IMR-90 (cell line): ENCODE results near the gene RALGPS1. TPM values are rescaled to one million over a fixed set of nuclear protein-coding genes. Genes with fewer than 3 reads are reported as not detected.

ENCODE experiments used
- ATAC-seq: fragments of 200-7000 bp; cut with Tn5 transposase; 2 replicates; pipeline ENCODE4 v1.9.1; 2020; ENCODE audit warnings: low read depth, mild to moderate bottlenecking, moderate library complexity
- BruUV-seq: library from RNA; stranded (reverse); fragments of 400-500 nt; replicated peaks from 2 replicates; lab custom pipeline; 2021; lab: Mats Ljungman, UMichigan
- CTCF ChIA-PET: fragments of 300-600 bp; formaldehyde crosslinking; extraction: SDS; loops from one replicate; lab custom pipeline; 2021; ENCODE audit warnings: antibody characterized with exemption; lab: Yijun Ruan, JAX
- POLR2A ChIA-PET: fragments of 300-600 bp; sonication (Branson Sonifier 250); formaldehyde crosslinking; loops from one replicate; lab custom pipeline; 2022; ENCODE audit warnings: antibody characterized with exemption; ENCODE audit not compliant: unreplicated experiment; lab: Charles Lee
- DNase-seq: peaks from one replicate; pipeline ENCODE4 v3.0.0; 2013
- H2AFZ ChIP-seq: replicated peaks from 2 replicates; pipeline ENCODE3; 2013; ENCODE audit warnings: low read length, mild to moderate bottlenecking; ENCODE audit not compliant: poor library complexity
- H2AK5ac ChIP-seq: 2 replicates; pipeline ENCODE4 v1.6.1; 2013; ENCODE audit warnings: low read depth, low read length, inconsistent platforms
- H2AK9ac ChIP-seq: replicated peaks from 2 replicates; pipeline ENCODE3; 2013; ENCODE audit warnings: mild to moderate bottlenecking, low read depth, low read length, moderate library complexity; ENCODE audit not compliant: poor library complexity
- H2BK120ac ChIP-seq: 2 replicates; pipeline ENCODE4 v1.6.1; 2013; ENCODE audit warnings: low read depth, low read length, inconsistent platforms
- H2BK15ac ChIP-seq: 3 replicates; pipeline ENCODE4 v1.6.1; 2013; ENCODE audit warnings: low read depth, low read length, inconsistent platforms
- H2BK20ac ChIP-seq: 2 replicates; pipeline ENCODE4 v1.6.1; 2013; ENCODE audit warnings: low read depth, mild to moderate bottlenecking, inconsistent platforms, low read length, moderate library complexity
- H2BK5ac ChIP-seq: 2 replicates; pipeline ENCODE4 v1.6.1; 2013; ENCODE audit warnings: mild to moderate bottlenecking, low read depth, low read length, inconsistent platforms; ENCODE audit not compliant: poor library complexity, severe bottlenecking
- H3K14ac ChIP-seq: replicated peaks from 2 replicates; pipeline ENCODE4 v1.6.1; 2013; ENCODE audit warnings: low read depth, low read length, inconsistent platforms
- H3K18ac ChIP-seq: 2 replicates; pipeline ENCODE4 v1.6.1; 2013; ENCODE audit warnings: low read depth, low read length, control low read depth
- H3K23ac ChIP-seq: 2 replicates; pipeline ENCODE4 v1.6.1; 2013; ENCODE audit warnings: low read depth, low read length, inconsistent platforms
- H3K27ac ChIP-seq: 2 replicates; pipeline ENCODE4 v1.5.1; 2013; ENCODE audit warnings: mild to moderate bottlenecking, control low read depth, low read length; ENCODE audit not compliant: insufficient read depth
- H3K27me3 ChIP-seq: 2 replicates; pipeline ENCODE4 v1.6.1; 2013; ENCODE audit warnings: low read length; ENCODE audit not compliant: control insufficient read depth, insufficient read depth
- H3K36me3 ChIP-seq: 2 replicates; pipeline ENCODE4 v1.6.1; 2013; ENCODE audit warnings: low read length, mixed read lengths; ENCODE audit not compliant: control insufficient read depth, insufficient read depth
- H3K4ac ChIP-seq: 2 replicates; pipeline ENCODE4 v1.6.1; 2013; ENCODE audit warnings: low read depth, low read length, inconsistent platforms
- H3K4me1 ChIP-seq: 2 replicates; pipeline ENCODE4 v1.6.1; 2013; ENCODE audit warnings: low read length, mixed read lengths; ENCODE audit not compliant: control insufficient read depth, insufficient read depth
- H3K4me2 ChIP-seq: 2 replicates; pipeline ENCODE4 v1.6.1; 2013; ENCODE audit warnings: low read depth, mild to moderate bottlenecking, control low read depth, low read length, moderate library complexity
- H3K4me3 ChIP-seq: 2 replicates; pipeline ENCODE4 v1.5.1; 2013; ENCODE audit warnings: low read depth, mild to moderate bottlenecking, control low read depth, low read length, moderate library complexity; ENCODE audit not compliant: insufficient read depth
- H3K56ac ChIP-seq: 2 replicates; pipeline ENCODE4 v1.6.1; 2013; ENCODE audit warnings: low read length, inconsistent platforms; ENCODE audit not compliant: insufficient read depth; ENCODE audit errors: extremely low read depth
- H3K79me1 ChIP-seq, 2 experiments: 2 replicates each; pipeline ENCODE4 v1.6.1; 2013; ENCODE audit warnings: low read length in 2 of 2, inconsistent platforms in 1 of 2, low read depth in 1 of 2
- H3K9ac ChIP-seq: 2 replicates; pipeline ENCODE4 v1.6.1; 2013; ENCODE audit warnings: low read depth, low read length, control low read depth
- H3K9me1 ChIP-seq: 2 replicates; pipeline ENCODE4 v1.6.1; 2013; ENCODE audit warnings: low read length, inconsistent platforms; ENCODE audit not compliant: insufficient read depth
- H3K9me3 ChIP-seq: 2 replicates; pipeline ENCODE4 v1.6.1; 2013; ENCODE audit warnings: low read length; ENCODE audit not compliant: control insufficient read depth, insufficient read depth
- H4K20me1 ChIP-seq: 2 replicates; pipeline ENCODE4 v1.6.1; 2013; ENCODE audit warnings: low read length, inconsistent platforms; ENCODE audit not compliant: insufficient read depth
- H4K5ac ChIP-seq: 2 replicates; pipeline ENCODE4 v1.6.1; 2013; ENCODE audit warnings: mild to moderate bottlenecking, low read depth, low read length, control low read depth
- H4K8ac ChIP-seq, 2 experiments: 2 replicates each; pipeline ENCODE4 v1.6.1; 2013; ENCODE audit warnings: low read depth in 2 of 2, low read length in 2 of 2, control low read depth in 1 of 2, inconsistent platforms in 1 of 2
- H4K91ac ChIP-seq: 2 replicates; pipeline ENCODE4 v1.6.1; 2013; ENCODE audit warnings: low read depth, low read length, inconsistent platforms; ENCODE audit not compliant: insufficient read depth
- MAZ ChIP-seq: IDR thresholded peaks from 2 replicates; pipeline ENCODE4 v1.6.1; 2012; ENCODE audit warnings: low read depth, mild to moderate bottlenecking, low read length, improper control_type of control experiment, moderate library complexity, borderline replicate concordance
- NFE2L2 ChIP-seq: fragments of 150-350 bp; IDR thresholded peaks from 2 replicates; pipeline ENCODE4 v1.6.1; 2016; ENCODE audit warnings: low read depth, mild to moderate bottlenecking, low read length
- RCOR1 ChIP-seq: IDR thresholded peaks from 2 replicates; pipeline ENCODE4 v1.6.1; 2012; ENCODE audit warnings: mild to moderate bottlenecking, low read length, improper control_type of control experiment; ENCODE audit not compliant: insufficient replicate concordance
- WGBS, 2 experiments: methylation state at CpG; one replicate each; pipeline versions ENCODE4 v1.1.5 to v1.1.7; 2013; ENCODE audit warnings: missing lambda C conversion rate in 2 of 2; ENCODE audit not compliant: insufficient read length in 1 of 2; ENCODE audit errors: extremely low coverage in 2 of 2; 5-methylcytosine and 5-hydroxymethylcytosine counted together
- dilution Hi-C: fragments of 300-500 bp; cut with HindIII; formaldehyde crosslinking; loops from one replicate; pipeline ENCODE4 v1.14.3; 2018; ENCODE audit warnings: low sequenced_read_pairs; ENCODE audit not compliant: unreplicated experiment
- in situ Hi-C: fragments of 300-500 bp; cut with MboI; formaldehyde crosslinking; loops from 3 replicates; pipeline ENCODE4 v1.14.3; 2019; ENCODE audit warnings: low sequenced_read_pairs, inconsistent platforms, mixed read lengths
- intact Hi-C: fragments of 100-400 bp; cut with micrococcal nuclease; formaldehyde crosslinking; loops from 2 replicates; pipeline ENCODE4 v1.10.0; 2022
- polyA plus RNA-seq, 3 experiments: library from polyadenylated mRNA; depleted of rRNA; stranded (reverse); fragments of >200 nt; gene quantifications; 2 replicates each; pipeline ENCODE4 v1.2.3, GENCODE V29; 2012; ENCODE audit warnings: low replicate concordance in 1 of 3
- total RNA-seq: library from RNA; depleted of rRNA; stranded (reverse); fragments of >200 nt; gene quantifications from 2 replicates; pipeline ENCODE4 v1.2.3, GENCODE V29; 2012

RALGPS1 gene
- total and polyA plus RNA-seq, 2 of the 4 experiments (the other 2 are of a cell fraction), result 0.90 to 2.8 TPM

- H2BK120ac ChIP-seq, result no peak overlapping the region
- ATAC-seq (no peak), DNase-seq (no peak)
- H3K18ac ChIP-seq, result no peak overlapping the region
- H4K91ac ChIP-seq, result no peak overlapping the region
- no peak overlapping the region for H3K27ac ChIP-seq
- H4K5ac ChIP-seq, result no peak overlapping the region
- no peak overlapping the region for H3K4ac ChIP-seq
- 100% methylated on average over 1 of the region's 6 CpGs; no CpG with 5 or more reads in 1 of the 2 experiments for WGBS, 2 experiments
- H3K23ac ChIP-seq, result no peak overlapping the region
- H3K9me1 ChIP-seq, result no peaks in the 10 kb centered on the region
- no peak overlapping the region for H2BK5ac ChIP-seq
- BruUV-seq, result no TSS peak
- H3K36me3 ChIP-seq, result peaks cover 64% of the 10 kb centered on the region
- in situ Hi-C loops, result no loop called here
- CTCF ChIA-PET, result no interaction called here
- no peaks in the 10 kb centered on the region for H3K27me3 ChIP-seq
- no peak overlapping the region for H2AFZ ChIP-seq
- TF ChIP-seq MAZ (no peak), RCOR1 (no peak), NFE2L2 (no peak)
- no peak overlapping the region for H2AK9ac ChIP-seq
- intact Hi-C loops, result no loop called here
- POLR2A ChIA-PET, result no interaction called here
- H3K14ac ChIP-seq, result no peak overlapping the region
- no peak overlapping the region for H3K9ac ChIP-seq
- no peak overlapping the region for H2AK5ac ChIP-seq
- H3K4me1 ChIP-seq, result no peaks in the 10 kb centered on the region
- H2BK20ac ChIP-seq, result no peak overlapping the region
- no peaks in the 10 kb centered on the region for H3K79me1 ChIP-seq
- H3K4me2 ChIP-seq, result no peak overlapping the region
- H4K20me1 ChIP-seq, result no peaks in the 10 kb centered on the region
- dilution Hi-C loops, result no loop called here
- no peak overlapping the region for H3K4me3 ChIP-seq
- H2BK15ac ChIP-seq, result no peak overlapping the region
- H3K9me3 ChIP-seq, result no peaks in the 10 kb centered on the region
- H3K56ac ChIP-seq, result no peak overlapping the region
- H4K8ac ChIP-seq, result no peak overlapping the region
These were observed 175.9 kb downstream of the RALGPS1 start for GRCh38 chr9:127090341-127090985.
